Activated CD8-positive, alpha-beta memory T cell treated with anti-CD3 and anti-CD28 coated beads, Interleukin-2, amount 50 U/mL, for 48 hours (primary cell): ENCODE results near the gene TMEM38B.
"Not testable (repeated sequence)": the region's sequence is repeated elsewhere in the genome, so short reads cannot be mapped to it uniquely, and the experiment has no call there.

Experiments used
- DNase-seq: peaks from one replicate; pipeline ENCODE4 v3.0.0-alpha.2; 2020

TMEM38B gene

GRCh38 chr9:105683688-105684275 lies 10.6 kb upstream of the TMEM38B start:
- DNase-seq, result no peak

GRCh38 chr9:105686936-105687335 lies 7.4 kb upstream of the TMEM38B start:
- DNase-seq, result no peak

GRCh38 chr9:105690742-105691141 lies 3.6 kb upstream of the TMEM38B start:
- no peak for DNase-seq

- no peak for DNase-seq
Observed at GRCh38 chr9:105693435-105694189, 729 bp upstream of the TMEM38B start.

- DNase-seq, result peak; percentile 79
Observed at GRCh38 chr9:105694848-105695581, 674 bp downstream of the TMEM38B start.

- DNase-seq, result no peak
Observed at GRCh38 chr9:105696219-105696793, 2.0 kb downstream of the TMEM38B start.

- DNase-seq, result no peak
Observed at GRCh38 chr9:105697871-105698270, 3.5 kb downstream of the TMEM38B start.

- DNase-seq, result no peak
Observed at GRCh38 chr9:105698348-105698870, 4.1 kb downstream of the TMEM38B start.

GRCh38 chr9:105700668-105701067 lies 6.3 kb downstream of the TMEM38B start:
- no peak for DNase-seq

- no peak for DNase-seq
Observed at GRCh38 chr9:105701145-105701544, 6.8 kb downstream of the TMEM38B start.

- no peak for DNase-seq
Observed at GRCh38 chr9:105702207-105702606, 7.9 kb downstream of the TMEM38B start.

GRCh38 chr9:105703638-105704037 lies 9.3 kb downstream of the TMEM38B start:
- not testable (repeated sequence) for DNase-seq

- DNase-seq, result no peak
Observed at GRCh38 chr9:105706156-105706555, 11.8 kb downstream of the TMEM38B start.

GRCh38 chr9:105708405-105708804 lies 14.1 kb downstream of the TMEM38B start:
- DNase-seq, result no peak

GRCh38 chr9:105710638-105711037 lies 16.3 kb downstream of the TMEM38B start:
- DNase-seq, result no peak

GRCh38 chr9:105711867-105712266 lies 17.5 kb downstream of the TMEM38B start:
- no peak for DNase-seq

- no peak for DNase-seq
Observed at GRCh38 chr9:105712297-105712696, 18.0 kb downstream of the TMEM38B start.

- DNase-seq, result no peak
Observed at GRCh38 chr9:105712773-105713172, 18.4 kb downstream of the TMEM38B start.

- DNase-seq, result no peak
Observed at GRCh38 chr9:105713260-105714019, 19.1 kb downstream of the TMEM38B start.

- DNase-seq, result no peak
Observed at GRCh38 chr9:105714020-105714331, 19.6 kb downstream of the TMEM38B start.

- no peak for DNase-seq
Observed at GRCh38 chr9:105716146-105716545, 21.8 kb downstream of the TMEM38B start.

- no peak for DNase-seq
Observed at GRCh38 chr9:105722099-105722498, 27.8 kb downstream of the TMEM38B start.

- DNase-seq, result no peak
Observed at GRCh38 chr9:105725370-105725769, 31.0 kb downstream of the TMEM38B start.
